Measurements from ENCODE around the gene FGD2. TPM values are rescaled to one million over a fixed set of nuclear protein-coding genes. Genes with fewer than 3 reads are reported as not detected.

FGD2 gene
- total and polyA plus RNA-seq, 2 experiments from 2014 or later, result 0.13 to 0.14 TPM

GRCh38 chr6:36976007-36976264 lies 29.5 kb upstream of the FGD2 start (continued):
- TF ChIP-seq ETS1 (IDR thresholded peaks at IDR 0.05) (no peak), EZH2 (IDR thresholded peaks at IDR 0.05; ENCODE audit: low read depth, unreplicated experiment) (no peak), EZH2phosphoT487 (IDR thresholded peaks at IDR 0.05; ENCODE audit: unreplicated experiment) (no peak)

GRCh38 chr6:36976509-36976908 lies 28.9 kb upstream of the FGD2 start:
- H3K9me3 Mint-ChIP-seq, result no peaks in the 10 kb centered on the region
- peaks cover 75% of the 10 kb centered on the region for H3K36me3 Mint-ChIP-seq (ENCODE audit: low read depth)

GRCh38 chr6:36976931-36977330 lies 28.5 kb upstream of the FGD2 start:
- H4K20me1 ChIP-seq (replicated peaks; ENCODE audit: insufficient read depth), result peaks cover 38% of the 10 kb centered on the region
- no peak overlapping the region for H2AFZ ChIP-seq
- no peak overlapping the region for H3K4me2 ChIP-seq
- no peak overlapping the region for H3K4me3 ChIP-seq
- H3K79me2 ChIP-seq (replicated peaks; ENCODE audit: insufficient read depth), result peaks cover 38% of the 10 kb centered on the region
- peaks cover 71% of the 10 kb centered on the region for H3K36me3 Mint-ChIP-seq (ENCODE audit: low read depth)
- no peak overlapping the region for H3K4me3 Mint-ChIP-seq
- peaks cover 7% of the 10 kb centered on the region for H3K27me3 Mint-ChIP-seq (ENCODE audit: insufficient read depth, low read depth, poor library complexity)
- ATAC-seq, result no peak
- no peaks in the 10 kb centered on the region for H3K9me3 Mint-ChIP-seq
- DNase-seq (ENCODE audit: low spot score), result no peak
- H3K4me1 ChIP-seq (ENCODE audit: insufficient read depth), result peaks cover 24% of the 10 kb centered on the region
- no peak overlapping the region for H3K27ac Mint-ChIP-seq
- peaks cover 52% of the 10 kb centered on the region for H3K36me3 ChIP-seq (ENCODE audit: insufficient read depth)
- H3F3A ChIP-seq (replicated peaks; ENCODE audit: low read depth), result peaks cover 4% of the 10 kb centered on the region
- H3K27me3 ChIP-seq (ENCODE audit: insufficient read depth), result no peaks in the 10 kb centered on the region
- peaks cover 30% of the 10 kb centered on the region for H3K4me1 Mint-ChIP-seq
- H3K9me2 ChIP-seq (ENCODE audit: insufficient read depth), result no peaks in the 10 kb centered on the region
- H3K27ac ChIP-seq (ENCODE audit: low read depth), result no peak overlapping the region
- TF ChIP-seq EZH2phosphoT487 (IDR thresholded peaks at IDR 0.05; ENCODE audit: unreplicated experiment) (no peak), CREB1 (CRISPR knock-in tag; IDR thresholded peaks at IDR 0.05; ENCODE audit: low read depth) (no peak), JUNB (IDR thresholded peaks at IDR 0.05; ENCODE audit: unreplicated experiment) (no peak)

More at GRCh38 chr6:36976509-36976908, 28.9 kb upstream of the FGD2 start:
- Histone ChIP-seq H3K36me3 (ENCODE audit: insufficient read depth) (peaks cover 56% of the 10 kb centered on the region), H3K27me3 (ENCODE audit: insufficient read depth) (no peaks in the 10 kb centered on the region), H3K9me2 (ENCODE audit: insufficient read depth) (no peaks in the 10 kb centered on the region), H4K20me1 (replicated peaks; ENCODE audit: insufficient read depth) (peaks cover 34% of the 10 kb centered on the region), H3K4me3 (no peak overlapping the region), H2AFZ (no peak overlapping the region), H3K27ac (ENCODE audit: low read depth) (no peak overlapping the region), H3K4me2 (no peak overlapping the region), H3K4me1 (ENCODE audit: insufficient read depth) (peaks cover 20% of the 10 kb centered on the region), H3F3A (replicated peaks; ENCODE audit: low read depth) (peaks cover 4% of the 10 kb centered on the region), H3K79me2 (replicated peaks; ENCODE audit: insufficient read depth) (peaks cover 34% of the 10 kb centered on the region)
- Mint-ChIP-seq H3K4me3 (no peak overlapping the region), H3K27ac (no peak overlapping the region), H3K27me3 (ENCODE audit: insufficient read depth, low read depth, poor library complexity) (peaks cover 7% of the 10 kb centered on the region), H3K4me1 (peaks cover 26% of the 10 kb centered on the region)
- TF ChIP-seq REST (IDR thresholded peaks at IDR 0.05; ENCODE audit: unreplicated experiment), result no peak
- no peak for DNase-seq (ENCODE audit: low spot score)
- ATAC-seq, result no peak
